Right atrium auricular region (tissue), 2 donors: Measurements from ENCODE around the gene CIDEA. TPM values are rescaled to one million over a fixed set of nuclear protein-coding genes. Genes with fewer than 3 reads are reported as not detected.
A peak's percentile ranks its signal among the peaks of the same experiment; 100 is the strongest.

Source experiments
- DNase-seq: peaks from one replicate; pipeline ENCODE4 v3.0.0-alpha.2; 2019; ENCODE audit warnings: low spot score
- H3K27ac ChIP-seq, 2 donors: fragments of 200-600 bp; sonication (generic); 1 replicate in 1 of 2; 2 replicates in 1 of 2; pipeline ENCODE4 v1.5.1; 2016 to 2019
- H3K27me3 ChIP-seq, 2 donors: fragments of 200-600 bp; sonication (generic); one replicate each; pipeline versions ENCODE4 v1.5.1 to v1.6.0; 2017 to 2019
- H3K36me3 ChIP-seq: fragments of 200-600 bp; sonication (generic); one replicate; pipeline ENCODE4 v1.5.1; 2016
- H3K4me1 ChIP-seq, 2 donors: fragments of 200-600 bp; sonication (generic); one replicate each; pipeline versions ENCODE4 v1.5.1 to v1.6.0; 2017 to 2019
- H3K4me3 ChIP-seq, 2 donors: fragments of 200-600 bp; sonication (generic); 1 replicate in 1 of 2; 2 replicates in 1 of 2; pipeline ENCODE4 v1.5.1; 2017 to 2019; ENCODE audit warnings: mild to moderate bottlenecking in 1 of 2, moderate library complexity in 1 of 2
- H3K9me3 ChIP-seq, 2 donors: fragments of 200-600 bp; sonication (generic); one replicate each; pipeline ENCODE4 v1.5.1; 2019
- total RNA-seq, 2 donors: library from RNA; depleted of rRNA; stranded (reverse); fragments of >200 nt; gene quantifications; one replicate each; pipeline ENCODE4 v1.1.0, GENCODE V29; 2016
- TF ChIP-seq, protein P1 (sequence below), 2 donors: fragments of 200-600 bp; sonication (generic); IDR thresholded peaks; one replicate each; pipeline ENCODE4 v1.5.1; 2019; ENCODE audit warnings: antibody characterized with exemption in 2 of 2

Gene CIDEA
- total RNA-seq, 2 donors from 2014 or later: 0.82 to 3.9 TPM

DNA sequence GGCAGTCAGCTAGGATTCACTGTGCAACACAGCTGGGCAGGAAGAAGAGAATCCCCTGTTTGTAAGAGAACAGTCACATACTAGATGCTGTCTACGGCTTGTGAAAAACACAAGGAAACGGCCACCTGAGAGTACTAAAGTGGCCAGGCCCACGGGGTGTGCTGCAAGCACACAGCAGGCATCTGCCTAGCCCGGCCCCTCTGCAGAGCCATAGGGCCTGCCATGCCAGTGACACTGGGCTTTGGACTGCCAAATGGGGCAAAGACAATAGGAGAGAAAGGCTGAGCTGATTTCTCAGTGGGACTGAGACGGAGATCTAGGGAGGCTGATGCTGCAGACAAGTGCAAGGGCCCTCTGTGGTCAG lies 64.2 kb downstream of the CIDEA start:
- Histone ChIP-seq H3K27me3 (no peaks in the 10 kb centered on the region), H3K4me1 (peaks cover 0 to 56% of the 10 kb centered on the region in 2 donors), H3K27ac (peak overlapping the region; percentile 80 to 82), H3K36me3 (peaks cover 32% of the 10 kb centered on the region), H3K4me3 (no peak overlapping the region), H3K9me3 (no peaks in the 10 kb centered on the region)
- no peak for DNase-seq
- TF ChIP-seq, protein P1, sequence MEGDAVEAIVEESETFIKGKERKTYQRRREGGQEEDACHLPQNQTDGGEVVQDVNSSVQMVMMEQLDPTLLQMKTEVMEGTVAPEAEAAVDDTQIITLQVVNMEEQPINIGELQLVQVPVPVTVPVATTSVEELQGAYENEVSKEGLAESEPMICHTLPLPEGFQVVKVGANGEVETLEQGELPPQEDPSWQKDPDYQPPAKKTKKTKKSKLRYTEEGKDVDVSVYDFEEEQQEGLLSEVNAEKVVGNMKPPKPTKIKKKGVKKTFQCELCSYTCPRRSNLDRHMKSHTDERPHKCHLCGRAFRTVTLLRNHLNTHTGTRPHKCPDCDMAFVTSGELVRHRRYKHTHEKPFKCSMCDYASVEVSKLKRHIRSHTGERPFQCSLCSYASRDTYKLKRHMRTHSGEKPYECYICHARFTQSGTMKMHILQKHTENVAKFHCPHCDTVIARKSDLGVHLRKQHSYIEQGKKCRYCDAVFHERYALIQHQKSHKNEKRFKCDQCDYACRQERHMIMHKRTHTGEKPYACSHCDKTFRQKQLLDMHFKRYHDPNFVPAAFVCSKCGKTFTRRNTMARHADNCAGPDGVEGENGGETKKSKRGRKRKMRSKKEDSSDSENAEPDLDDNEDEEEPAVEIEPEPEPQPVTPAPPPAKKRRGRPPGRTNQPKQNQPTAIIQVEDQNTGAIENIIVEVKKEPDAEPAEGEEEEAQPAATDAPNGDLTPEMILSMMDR (IDR thresholded peaks at IDR 0.05): no peak

DNA sequence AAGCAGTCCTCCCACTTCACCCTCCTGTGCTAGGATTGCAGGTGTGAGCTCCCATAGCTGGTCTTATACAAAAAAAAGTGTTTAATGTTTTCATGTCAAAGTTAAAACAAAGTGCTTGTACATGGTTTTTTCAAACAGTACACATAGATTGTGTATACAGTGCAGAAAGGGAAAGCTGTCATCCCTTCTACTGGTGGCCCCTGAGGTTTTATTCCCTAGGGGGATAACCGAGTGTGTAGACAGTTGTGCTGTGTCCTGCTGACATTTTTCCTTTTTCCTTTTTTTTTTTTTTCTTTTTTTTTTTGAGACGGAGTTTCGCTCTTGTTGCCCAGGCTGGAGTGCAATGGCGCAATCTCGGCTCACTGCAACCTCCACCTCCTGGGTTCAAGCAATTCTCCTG lies 64.7 kb downstream of the CIDEA start:
- TF ChIP-seq, protein P1 (IDR thresholded peaks at IDR 0.05): no peak
- DNase-seq: no peak
- H3K4me1 ChIP-seq: peaks cover 0 to 51% of the 10 kb centered on the region in 2 donors
- no peak overlapping the region for H3K4me3 ChIP-seq
- no peaks in the 10 kb centered on the region for H3K27me3 ChIP-seq
- peaks cover 38% of the 10 kb centered on the region for H3K36me3 ChIP-seq
- no peaks in the 10 kb centered on the region for H3K9me3 ChIP-seq
- peak overlapping the region; percentile 80 to 82 for H3K27ac ChIP-seq

DNA sequence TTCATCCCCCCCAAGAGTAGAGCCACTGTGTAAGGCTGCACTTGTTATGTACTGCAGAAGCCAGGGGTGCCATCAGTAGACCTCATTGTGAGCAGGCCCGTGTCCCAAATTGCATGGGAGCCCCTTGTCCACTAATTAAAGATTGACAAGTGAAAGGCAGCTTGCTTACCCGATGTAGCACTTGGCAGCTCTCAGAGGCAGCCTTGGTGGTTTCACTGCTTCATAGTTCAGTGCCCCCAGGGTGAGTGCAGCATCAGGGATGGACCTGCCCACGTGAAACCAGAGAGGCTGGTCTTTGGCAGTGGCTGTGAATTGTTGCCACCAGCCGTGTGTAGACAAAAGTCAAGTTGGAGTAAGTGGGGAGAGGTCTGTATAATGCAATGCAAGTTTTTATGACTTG lies 67.2 kb downstream of the CIDEA start:
- peaks cover 0 to 31% of the 10 kb centered on the region in 2 donors for H3K4me1 ChIP-seq
- no peaks in the 10 kb centered on the region for H3K9me3 ChIP-seq
- TF ChIP-seq, protein P1 (IDR thresholded peaks at IDR 0.05): no peak
- peaks cover 58% of the 10 kb centered on the region for H3K36me3 ChIP-seq
- DNase-seq: no peak
- H3K27me3 ChIP-seq: no peaks in the 10 kb centered on the region
- H3K27ac ChIP-seq: peak overlapping the region; percentile 4 to 19
- no peak overlapping the region for H3K4me3 ChIP-seq

DNA sequence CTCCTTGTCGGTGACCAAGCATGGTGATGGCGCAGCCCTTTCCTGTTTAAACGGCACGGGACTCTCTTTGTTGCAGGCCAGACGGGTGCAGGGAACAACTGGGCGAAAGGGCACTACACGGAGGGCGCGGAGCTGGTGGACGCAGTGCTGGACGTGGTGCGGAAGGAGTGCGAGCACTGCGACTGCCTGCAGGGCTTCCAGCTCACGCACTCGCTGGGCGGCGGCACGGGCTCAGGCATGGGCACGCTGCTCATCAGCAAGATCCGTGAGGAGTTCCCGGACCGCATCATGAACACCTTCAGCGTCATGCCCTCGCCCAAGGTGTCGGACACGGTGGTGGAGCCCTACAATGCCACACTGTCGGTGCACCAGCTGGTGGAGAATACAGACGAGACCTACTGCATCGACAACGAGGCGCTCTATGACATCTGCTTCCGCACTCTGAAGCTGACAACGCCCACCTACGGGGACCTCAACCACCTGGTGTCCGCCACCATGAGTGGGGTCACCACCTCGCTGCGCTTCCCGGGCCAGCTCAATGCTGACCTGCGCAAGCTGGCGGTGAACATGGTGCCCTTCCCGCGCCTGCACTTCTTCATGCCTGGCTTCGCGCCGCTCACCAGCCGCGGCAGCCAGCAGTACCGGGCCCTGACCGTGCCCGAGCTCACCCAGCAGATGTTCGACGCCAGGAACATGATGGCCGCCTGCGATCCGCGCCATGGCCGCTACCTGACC lies 71.0 kb downstream of the CIDEA start:
- H3K4me3 ChIP-seq: no peak overlapping the region
- no peaks in the 10 kb centered on the region for H3K9me3 ChIP-seq
- no peak overlapping the region for H3K27ac ChIP-seq
- peaks cover 86% of the 10 kb centered on the region for H3K36me3 ChIP-seq
- H3K4me1 ChIP-seq: peaks cover 0 to 29% of the 10 kb centered on the region in 2 donors
- peak; percentile 48 for DNase-seq
- no peaks in the 10 kb centered on the region for H3K27me3 ChIP-seq
- TF ChIP-seq, protein P1 (IDR thresholded peaks at IDR 0.05): no peak

DNA sequence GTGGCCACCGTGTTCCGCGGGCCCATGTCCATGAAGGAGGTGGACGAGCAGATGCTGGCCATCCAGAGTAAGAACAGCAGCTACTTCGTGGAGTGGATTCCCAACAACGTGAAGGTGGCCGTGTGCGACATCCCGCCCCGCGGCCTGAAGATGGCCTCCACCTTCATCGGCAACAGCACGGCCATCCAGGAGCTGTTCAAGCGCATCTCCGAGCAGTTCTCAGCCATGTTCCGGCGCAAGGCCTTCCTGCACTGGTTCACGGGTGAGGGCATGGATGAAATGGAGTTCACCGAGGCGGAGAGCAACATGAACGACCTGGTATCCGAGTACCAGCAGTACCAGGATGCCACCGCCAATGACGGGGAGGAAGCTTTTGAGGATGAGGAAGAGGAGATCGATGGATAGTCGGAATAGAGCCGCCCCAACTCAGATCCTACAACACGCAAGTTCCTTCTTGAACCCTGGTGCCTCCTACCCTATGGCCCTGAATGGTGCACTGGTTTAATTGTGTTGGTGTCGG lies 71.6 kb downstream of the CIDEA start:
- H3K36me3 ChIP-seq: peaks cover 80% of the 10 kb centered on the region

More for the DNA sequence above, 71.6 kb downstream of the CIDEA start:
- H3K27ac ChIP-seq: no peak overlapping the region
- H3K9me3 ChIP-seq: no peaks in the 10 kb centered on the region
- peaks cover 0 to 29% of the 10 kb centered on the region in 2 donors for H3K4me1 ChIP-seq
- peak; percentile 52 for DNase-seq
- TF ChIP-seq, protein P1 (IDR thresholded peaks at IDR 0.05): no peak
- H3K27me3 ChIP-seq: no peaks in the 10 kb centered on the region
- H3K4me3 ChIP-seq: no peak overlapping the region
